GM19452 (cell line): Measurements from ENCODE around the gene PRC1.
A peak's percentile ranks its signal among the peaks of the same experiment; 100 is the strongest.
"Not testable (repeated sequence)": the region's sequence is repeated elsewhere in the genome, so short reads cannot be mapped to it uniquely, and the experiment has no call there.

Experiments
- ATAC-seq: cut with Tn5 transposase; IDR thresholded peaks from one replicate; pipeline ENCODE4 v1.9.1; 2021; ENCODE audit not compliant: unreplicated experiment

PRC1 gene, protein sequence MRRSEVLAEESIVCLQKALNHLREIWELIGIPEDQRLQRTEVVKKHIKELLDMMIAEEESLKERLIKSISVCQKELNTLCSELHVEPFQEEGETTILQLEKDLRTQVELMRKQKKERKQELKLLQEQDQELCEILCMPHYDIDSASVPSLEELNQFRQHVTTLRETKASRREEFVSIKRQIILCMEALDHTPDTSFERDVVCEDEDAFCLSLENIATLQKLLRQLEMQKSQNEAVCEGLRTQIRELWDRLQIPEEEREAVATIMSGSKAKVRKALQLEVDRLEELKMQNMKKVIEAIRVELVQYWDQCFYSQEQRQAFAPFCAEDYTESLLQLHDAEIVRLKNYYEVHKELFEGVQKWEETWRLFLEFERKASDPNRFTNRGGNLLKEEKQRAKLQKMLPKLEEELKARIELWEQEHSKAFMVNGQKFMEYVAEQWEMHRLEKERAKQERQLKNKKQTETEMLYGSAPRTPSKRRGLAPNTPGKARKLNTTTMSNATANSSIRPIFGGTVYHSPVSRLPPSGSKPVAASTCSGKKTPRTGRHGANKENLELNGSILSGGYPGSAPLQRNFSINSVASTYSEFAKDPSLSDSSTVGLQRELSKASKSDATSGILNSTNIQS

DNA sequence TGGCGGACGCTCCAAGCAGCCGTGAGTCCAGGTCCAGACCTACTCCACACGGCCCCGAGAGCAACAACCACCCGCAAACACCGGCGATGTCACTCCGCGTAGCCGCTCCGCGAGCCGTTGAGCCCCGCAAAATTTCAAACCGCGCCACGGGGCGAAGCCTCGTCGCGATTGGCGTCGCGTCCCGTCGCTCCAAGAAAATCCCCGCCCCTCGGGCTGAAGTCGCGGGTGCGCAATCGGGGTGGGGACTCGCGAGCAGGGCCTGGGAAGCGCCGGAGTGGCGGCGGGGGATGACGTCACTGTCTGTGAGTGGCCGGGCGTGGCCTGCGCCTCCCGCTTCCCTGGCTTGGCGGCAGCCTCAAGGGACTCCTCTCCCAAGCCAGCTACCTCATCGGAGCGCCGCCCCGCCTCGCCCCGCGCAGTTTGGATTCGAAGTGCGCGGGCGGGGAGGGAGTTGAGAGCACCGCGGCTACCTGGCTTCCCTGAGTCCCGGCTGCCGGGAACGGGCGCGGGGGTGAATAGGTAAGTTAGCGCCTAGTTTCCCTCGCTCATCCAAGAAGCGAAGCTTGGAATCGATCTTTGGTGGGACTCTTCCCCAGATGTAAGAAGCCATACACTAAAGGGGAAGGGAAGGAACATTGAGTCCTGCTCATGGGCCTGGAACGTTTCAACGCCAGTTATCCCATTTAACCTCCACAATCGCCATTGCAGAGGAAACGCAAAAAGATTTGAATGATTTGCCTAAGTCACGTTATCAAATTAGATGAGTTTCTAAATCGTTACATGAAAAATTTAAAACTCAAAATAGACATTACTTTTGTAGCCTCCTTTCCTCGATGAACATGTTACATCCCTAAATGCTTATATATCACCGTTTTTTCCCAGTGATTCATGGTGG is at the start of gene PRC1:
PRC1 (minus strand) TSS at position 119 of the 895 bp plus-strand sequence; CDS start at position 1, 118 bp downstream.
- ATAC-seq: peak; percentile 96

DNA sequence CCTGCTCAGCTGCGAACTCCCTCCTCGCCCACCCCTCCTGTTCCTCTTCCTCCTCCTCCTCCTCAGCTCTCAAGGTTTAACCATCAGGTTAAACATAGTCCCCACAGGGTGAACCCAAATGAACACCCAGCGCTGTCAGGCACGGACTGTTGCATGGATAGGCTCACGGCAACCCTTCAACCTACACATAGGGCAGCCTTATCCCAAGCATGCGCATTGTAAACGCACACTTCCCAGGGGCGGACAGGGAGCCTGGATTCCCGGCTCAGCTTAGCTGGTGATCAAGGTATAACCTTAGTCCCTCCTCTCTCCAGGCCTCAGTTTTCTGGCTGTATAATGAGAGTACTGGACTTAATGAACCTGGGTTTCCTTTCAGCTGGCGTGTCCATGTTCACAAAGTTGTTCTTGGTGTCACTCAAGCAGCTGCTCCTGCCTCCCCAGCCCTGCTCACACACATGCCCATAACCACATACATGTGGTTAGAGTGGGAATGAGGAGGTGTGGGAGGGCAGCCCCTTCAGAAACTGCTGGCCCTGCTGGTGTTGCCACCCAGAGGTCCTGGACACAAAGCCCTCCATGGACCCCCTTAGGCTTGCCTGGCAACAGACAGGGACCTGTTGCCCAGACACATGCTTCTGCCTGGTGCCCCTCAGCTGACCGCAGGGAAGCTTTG is 49.0 kb upstream of the PRC1 start:
- ATAC-seq: no peak

DNA sequence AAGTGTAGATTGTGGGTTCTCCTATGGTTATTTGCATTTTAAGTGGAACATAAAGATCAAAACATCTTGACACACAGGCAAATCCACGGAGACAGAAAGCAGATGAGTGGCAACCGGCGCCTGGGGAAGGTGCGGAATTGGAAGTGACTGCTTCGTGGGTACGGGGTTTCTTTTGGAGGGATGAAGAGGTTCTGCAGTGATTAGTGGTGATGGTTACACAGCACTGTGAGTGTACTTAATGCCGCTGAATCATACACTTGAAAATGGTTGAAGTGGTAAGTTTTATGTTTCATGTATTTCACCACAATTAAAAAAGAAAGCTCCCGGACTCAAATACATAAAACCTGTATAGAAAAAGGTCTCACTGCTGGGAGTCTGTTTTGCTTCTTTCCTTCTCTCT is 46.5 kb upstream of the PRC1 start:
- no peak for ATAC-seq

DNA sequence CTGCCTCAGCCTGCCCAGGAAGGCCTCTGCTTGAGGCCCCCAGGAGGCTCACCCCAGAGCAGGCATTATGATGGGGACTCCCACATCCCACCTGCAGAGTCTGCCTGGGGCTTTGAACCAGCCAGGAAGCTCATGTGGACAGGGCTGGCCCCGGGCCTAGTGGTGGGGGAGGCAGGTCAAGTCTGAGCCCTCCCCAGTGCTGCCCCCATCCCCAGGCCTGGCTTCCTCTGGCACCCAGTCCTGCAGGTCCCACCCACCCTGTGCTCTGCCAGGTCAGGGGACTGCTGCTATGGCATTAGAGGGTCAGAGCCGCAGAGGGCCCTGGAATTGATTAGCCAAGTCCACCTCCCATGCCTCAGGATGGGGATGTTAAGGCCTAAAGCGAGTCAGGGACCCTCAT is 45.7 kb upstream of the PRC1 start:
- no peak for ATAC-seq

DNA sequence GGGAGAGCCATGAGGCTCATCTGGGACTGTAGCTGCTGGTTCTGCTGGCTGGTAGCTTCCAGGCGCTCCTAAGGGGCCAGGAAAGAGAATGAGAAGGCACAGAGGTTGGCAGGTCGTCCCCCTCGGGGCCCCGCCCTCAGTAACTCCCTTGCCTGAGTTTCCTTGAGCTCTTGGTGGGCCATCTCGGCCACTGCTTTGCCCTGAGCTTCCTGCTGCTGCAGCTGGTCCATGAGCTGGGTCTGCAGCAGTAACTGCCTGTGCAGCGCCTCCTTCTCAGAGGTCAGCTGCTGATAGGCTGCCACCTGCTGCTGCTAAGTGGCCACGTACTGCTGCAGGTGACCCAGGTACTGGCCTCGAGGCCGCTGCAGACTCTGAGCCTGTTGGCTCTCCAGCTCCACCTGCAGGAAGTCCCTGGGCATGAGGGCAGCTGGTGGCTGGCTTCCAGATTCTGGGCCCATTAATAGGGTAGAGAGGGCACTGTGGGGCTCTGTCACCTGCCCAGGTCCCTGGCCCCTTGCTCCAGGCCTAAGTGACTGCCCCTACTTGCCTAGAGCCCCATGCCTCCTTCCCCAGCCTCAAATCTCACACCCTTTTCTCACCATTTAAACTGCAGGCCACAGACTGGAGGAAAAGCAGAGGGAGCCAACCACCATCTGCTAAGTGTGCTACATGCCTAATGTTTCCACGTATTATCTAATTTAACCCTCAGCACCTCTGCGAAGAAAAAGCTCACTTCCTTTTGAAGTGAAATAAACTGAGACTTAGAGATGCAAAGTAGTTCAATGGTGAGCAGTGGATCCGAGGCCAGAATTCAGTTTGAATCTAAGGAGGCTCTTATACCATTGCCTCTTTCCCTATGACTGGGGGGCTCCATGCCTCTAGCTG is 38.8 kb upstream of the PRC1 start:
- ATAC-seq: no peak

DNA sequence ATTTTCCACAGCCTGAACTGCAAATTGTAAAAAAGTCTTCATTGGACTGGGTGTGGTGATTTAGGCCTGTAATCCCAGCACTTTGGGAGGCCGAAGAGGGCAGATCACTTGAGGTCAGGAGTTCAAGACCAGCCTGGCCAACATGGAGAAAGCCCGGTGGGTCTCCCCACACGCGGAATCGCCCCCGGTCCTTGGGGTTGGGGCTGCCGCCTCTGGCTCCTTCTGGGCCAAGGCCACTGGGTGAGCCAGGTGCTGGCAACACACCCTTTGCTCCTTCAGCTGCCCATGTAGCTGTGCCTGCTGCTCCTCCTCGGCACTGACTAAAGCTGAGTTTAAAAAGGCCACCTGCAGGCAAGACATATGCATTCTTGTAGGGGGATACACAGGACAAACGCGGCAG is 37.5 kb upstream of the PRC1 start:
- ATAC-seq: no peak

DNA sequence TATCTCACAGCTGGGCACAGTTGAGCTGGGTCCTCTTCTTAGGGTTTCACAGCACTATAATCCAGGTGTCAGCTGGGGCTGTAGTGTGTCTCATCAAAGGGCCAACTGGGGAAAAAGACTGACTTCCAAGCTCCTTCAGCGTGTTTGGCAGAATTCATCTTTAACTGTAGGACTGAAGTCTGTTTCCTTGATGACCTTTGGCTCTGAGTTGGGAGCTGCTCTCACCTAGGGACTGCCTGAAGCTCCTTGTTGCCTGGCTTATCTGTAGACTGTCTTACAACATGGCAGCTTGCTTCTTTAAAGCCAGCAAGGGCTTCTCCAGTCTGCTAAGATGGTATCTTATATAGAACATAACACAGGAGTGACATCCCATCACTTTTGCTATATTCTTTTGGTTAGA is 33.3 kb upstream of the PRC1 start:
- no peak for ATAC-seq

DNA sequence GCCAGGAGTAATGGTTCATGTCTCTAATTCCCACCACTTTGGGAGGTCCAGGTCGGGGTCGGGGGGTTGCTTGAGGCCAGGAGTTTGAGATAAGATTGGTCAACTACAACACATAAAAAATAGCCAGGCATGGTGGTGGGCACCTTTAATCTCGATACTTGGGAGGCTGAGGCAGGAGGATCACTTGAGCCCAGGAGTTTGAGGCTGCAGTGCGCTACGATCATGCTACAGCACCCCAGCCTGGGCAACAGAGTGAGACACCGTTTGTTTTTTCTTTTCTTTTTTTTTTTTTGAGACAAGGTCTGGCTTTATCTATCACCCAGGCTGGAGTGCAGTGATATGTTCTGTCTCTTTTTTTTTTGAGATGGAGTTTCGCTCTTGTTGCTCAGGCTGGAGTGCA is 29.4 kb upstream of the PRC1 start:
- no peak for ATAC-seq

DNA sequence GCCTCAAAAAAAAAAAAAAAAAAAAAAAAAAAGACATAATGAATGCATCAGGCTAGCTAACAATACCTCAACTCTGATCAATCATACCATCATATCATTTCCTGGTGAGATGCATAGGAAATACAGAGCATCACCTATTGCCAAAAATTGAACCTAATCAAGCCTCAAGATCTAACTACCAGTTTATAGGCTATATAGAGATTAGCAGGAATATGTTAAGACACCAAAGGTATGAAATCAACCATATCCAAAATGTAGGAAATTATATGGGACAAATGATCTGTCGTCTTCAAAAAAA is 28.4 kb upstream of the PRC1 start:
- ATAC-seq: peak; percentile 22

DNA sequence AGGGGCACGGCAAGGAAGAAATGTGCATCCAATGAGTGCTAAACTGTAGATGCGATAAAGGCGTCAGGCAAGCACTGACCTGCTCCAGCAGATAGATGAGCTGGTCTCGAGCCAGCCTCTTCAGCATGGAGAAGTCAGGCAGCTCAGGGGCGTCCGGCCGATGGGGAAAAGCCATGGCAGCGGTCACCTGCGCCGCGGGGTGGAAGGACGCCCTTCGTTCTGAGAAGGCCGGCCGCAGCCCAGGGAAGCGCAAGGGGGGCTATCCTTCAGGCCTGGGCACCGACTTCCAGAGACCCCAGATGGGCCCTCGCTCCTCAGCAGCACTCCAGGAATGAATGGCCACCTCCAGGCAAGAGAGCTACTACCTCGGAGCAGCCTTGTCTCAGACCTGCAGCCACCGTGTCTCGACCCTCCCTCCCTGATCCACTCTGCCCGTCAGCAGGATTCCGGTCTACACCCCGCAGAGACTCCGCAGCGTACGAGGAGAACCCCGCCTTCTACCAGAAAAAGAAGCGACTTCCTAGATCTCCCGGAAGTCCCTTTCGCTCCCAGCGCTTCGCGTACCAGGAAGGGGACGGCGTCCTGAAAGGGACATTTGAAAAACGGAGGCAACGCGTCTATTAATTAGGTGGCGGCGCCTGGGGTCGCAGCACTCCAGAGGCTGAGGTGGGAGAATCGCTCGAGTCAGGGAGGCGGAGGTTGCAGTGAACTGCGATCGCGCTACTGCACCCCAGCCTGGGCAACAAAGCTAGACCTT is 27.9 kb upstream of the PRC1 start, which contains the start of gene VPS33B:
VPS33B (minus strand) TSS at position 520 of the 757 bp plus-strand sequence; CDS start at position 175, 345 bp downstream.
- peak; percentile 65 for ATAC-seq

DNA sequence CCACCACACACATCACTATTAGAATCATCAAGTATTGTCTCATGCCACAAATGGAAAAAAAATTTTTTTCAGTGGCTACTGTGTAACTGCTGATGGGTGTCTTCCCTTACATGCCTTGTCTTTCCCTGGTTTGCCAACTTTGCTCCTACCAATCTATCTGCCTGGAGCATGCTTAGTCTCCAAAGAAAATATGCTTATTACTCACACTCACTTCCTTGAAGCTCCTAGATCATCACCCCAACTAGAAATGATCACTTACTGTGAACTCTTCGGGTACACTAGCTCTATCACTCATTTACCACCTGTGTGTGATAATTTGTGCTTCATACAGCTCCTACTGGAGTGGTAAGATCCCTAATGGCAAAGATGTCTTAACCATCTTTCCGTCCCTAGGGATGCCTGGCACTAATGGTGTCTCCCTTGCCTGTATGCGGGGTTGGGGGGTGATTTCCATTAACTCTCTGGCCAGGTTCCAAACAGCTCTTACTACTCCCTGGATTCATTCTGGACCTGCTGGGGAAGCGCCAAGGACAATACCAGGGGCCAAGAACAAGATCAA is 27.3 kb upstream of the PRC1 start:
- peak; percentile 7 for ATAC-seq

DNA sequence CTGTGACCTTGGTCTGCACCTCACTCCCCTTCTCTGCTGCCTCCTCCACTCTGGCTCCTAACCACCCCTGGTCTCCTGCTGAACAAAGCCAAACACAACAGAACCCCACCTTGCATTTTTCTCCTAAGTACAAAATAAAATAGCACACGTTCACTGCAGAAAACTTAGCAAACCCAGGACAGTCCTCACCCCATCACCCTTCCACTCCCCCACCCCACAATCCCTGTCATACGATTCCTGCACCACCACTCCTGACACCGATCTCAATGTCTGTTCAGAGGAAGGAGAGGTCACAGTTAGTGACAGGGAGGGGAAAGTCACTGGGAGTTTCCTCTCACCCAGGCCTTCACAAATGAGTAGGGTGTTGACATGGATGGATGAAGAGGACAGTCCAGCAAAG is 23.8 kb upstream of the PRC1 start:
- ATAC-seq: no peak

DNA sequence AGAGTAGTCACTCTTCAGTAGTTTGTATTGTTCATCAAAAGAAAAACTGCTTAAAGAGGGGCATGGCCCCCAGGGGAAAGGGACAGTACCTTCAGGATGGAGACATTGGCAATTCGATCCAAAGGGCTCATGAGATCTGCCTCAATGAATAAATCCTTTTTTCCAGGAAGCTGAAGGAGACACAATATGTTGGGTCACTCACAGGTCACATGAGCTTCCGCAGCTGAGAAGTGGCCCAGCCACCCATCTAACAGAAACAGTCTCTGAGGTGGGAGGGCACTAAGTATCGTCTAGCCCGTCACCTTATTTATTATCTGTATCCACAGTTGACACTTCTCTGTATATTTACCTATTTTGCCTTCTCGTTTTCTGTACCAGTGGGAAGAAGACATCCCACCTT is 23.4 kb upstream of the PRC1 start:
- ATAC-seq: no peak

DNA sequence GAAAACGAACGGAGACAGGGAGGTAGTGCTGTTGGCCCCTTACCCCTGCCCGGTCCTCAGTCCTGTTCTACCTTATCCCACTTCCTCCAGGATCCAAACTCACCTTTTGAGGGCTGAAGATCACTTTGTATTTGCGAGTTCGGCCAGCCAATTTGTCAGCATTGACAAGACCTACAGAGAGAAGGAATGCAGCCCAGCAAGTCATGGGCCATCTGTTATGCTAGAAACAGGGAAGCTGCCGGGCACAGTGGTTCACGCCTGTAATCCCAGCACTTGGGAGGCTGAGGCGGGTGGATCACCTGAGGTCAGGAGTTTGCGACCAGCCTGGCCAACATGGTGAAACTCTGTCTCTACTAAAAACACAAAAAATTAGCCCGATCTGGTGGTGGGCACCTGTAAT is 19.4 kb upstream of the PRC1 start:
- not testable (repeated sequence) for ATAC-seq

DNA sequence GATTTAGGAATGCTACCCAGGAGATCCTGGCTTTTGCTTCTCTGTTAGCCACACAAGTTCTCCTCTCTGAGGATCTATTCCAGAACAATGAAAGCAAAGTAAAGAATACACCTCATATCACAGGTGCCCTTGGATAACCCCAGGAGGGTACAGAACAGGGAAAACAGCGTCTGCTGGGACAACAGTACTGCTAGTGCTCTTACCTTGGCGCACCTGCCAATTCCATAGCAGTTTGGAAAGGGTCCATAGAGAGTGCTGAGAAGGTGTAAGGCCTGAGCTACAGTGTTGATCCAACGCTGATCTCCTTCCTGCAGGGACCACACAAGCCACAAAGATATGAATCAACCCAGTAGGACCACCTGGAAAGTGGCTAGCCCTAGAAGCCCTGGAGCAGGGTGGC is 12.9 kb upstream of the PRC1 start:
- ATAC-seq: no peak

DNA sequence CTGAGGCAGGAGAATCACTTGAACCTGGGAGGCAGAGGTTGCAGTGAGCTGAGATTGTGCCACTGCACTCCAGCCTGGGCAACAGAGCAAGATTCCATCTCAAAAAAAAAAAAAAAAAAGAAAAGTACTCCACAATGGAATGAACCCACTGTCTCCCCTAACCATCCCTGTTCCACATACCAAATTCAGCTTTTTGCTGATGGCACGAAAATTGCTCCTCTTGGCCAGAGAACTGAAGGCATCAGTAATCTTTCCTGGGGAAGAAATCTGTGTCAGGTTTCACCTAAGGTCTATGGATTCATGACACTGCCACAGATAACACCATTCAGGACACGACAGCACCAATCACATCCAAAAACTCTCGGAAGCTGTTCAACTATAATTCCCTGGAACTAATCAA is 6.9 kb upstream of the PRC1 start:
- ATAC-seq: no peak

DNA sequence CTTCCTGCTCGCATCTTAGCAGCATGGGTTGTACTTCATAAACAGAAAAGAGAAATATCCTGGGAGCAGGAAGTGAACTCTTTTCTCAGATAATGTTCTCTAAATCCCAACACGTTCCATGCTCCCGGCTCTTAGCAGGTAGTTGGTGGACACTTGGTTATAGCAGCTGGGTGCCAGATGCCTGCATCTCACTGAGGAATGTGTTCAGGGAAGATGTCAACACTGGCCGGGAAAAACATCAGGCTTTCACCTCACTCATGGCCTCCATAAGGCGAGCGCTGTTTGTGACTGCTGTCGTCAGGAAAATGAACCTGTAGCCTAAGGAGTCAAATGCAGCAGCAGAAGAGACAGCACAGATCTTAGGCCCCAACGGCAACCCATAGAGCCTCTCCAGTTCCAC is 4.4 kb upstream of the PRC1 start:
- ATAC-seq: no peak

DNA sequence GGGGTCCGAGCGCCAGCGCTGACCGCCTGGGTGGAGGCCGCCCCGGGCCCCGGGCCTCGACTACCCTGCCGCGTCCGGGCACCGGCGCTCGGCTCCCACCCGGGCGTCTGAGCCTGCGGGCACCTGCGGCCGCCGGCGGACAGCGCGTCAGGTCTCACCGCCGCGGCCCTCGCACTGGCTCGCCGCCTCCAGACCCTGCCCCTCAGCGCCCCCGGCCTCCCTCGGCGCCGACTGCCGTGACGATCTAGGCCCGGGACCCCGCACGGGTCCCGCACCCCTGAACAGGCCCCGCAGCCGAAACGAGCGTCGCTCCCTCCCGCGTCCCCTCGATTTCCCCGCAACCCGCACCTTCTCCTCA is 297 bp downstream of the PRC1 start:
- peak; percentile 17 for ATAC-seq

DNA sequence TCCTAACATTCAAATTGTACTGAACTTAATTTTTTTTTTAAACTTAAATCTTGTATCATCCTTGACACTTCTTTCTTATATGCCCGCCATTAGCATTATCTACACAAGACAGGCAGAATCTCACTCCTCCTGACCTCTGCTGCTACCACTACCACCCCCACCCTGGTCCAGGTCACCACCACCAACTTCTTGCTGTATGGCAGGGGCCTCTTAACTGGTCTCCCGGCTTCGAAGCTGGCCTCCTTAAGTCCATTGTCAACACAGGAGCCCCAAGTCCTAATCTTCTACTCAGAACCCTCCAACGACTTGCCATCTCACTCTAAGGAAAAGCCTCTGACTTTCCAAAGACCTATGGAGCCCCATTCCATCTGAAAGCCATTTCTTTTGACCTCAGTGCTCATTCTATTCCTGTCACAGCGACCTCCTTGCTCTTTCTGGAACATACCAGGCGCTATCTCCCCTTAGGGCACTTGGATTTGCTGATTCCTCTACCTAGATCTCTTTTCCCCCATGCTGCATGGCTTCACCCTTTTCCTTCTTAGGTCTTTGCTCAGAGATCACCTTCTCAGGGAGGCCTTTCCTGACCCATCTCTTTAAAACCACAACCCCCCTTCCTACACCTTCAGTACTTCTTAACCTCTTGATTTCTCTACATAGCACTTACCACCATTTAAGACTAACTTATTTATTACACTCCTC is 2.6 kb downstream of the PRC1 start:
- no peak for ATAC-seq
